Mesendoderm (in vitro differentiated cells): ENCODE measurements around the gene SLAMF8.

Source experiments
- DNase-seq: peaks from one replicate; pipeline ENCODE4 v3.0.0; 2013
- H2AK5ac ChIP-seq: 2 replicates; pipeline ENCODE4 v1.6.1; 2013; ENCODE audit warnings: low read length, inconsistent platforms
- H2BK120ac ChIP-seq: 2 replicates; pipeline ENCODE4 v1.6.1; 2013; ENCODE audit warnings: low read depth, mild to moderate bottlenecking, low read length, moderate library complexity, mixed read lengths
- H2BK15ac ChIP-seq: replicated peaks from 2 replicates; pipeline ENCODE4 v1.6.1; 2013; ENCODE audit warnings: low read depth, mild to moderate bottlenecking, moderate library complexity
- H2BK5ac ChIP-seq: 2 replicates; pipeline ENCODE4 v1.6.1; 2013; ENCODE audit warnings: low read length, inconsistent platforms
- H3K18ac ChIP-seq: 2 replicates; pipeline ENCODE4 v1.6.1; 2013; ENCODE audit warnings: mild to moderate bottlenecking, low read length, mixed read lengths
- H3K23ac ChIP-seq: one replicate; pipeline ENCODE4 v1.6.1; 2013; ENCODE audit warnings: low read length
- H3K27ac ChIP-seq: 2 replicates; pipeline ENCODE4 v1.5.1; 2013; ENCODE audit warnings: low read depth, mild to moderate bottlenecking, inconsistent platforms, low read length, moderate library complexity
- H3K27me3 ChIP-seq: 2 replicates; pipeline ENCODE4 v1.6.1; 2013; ENCODE audit warnings: low read length, control low read depth, mild to moderate bottlenecking, inconsistent platforms; ENCODE audit not compliant: insufficient read depth, poor library complexity
- H3K36me3 ChIP-seq: 2 replicates; pipeline ENCODE4 v1.6.1; 2013; ENCODE audit warnings: low read length, inconsistent platforms; ENCODE audit not compliant: control insufficient read depth, insufficient read depth
- H3K4ac ChIP-seq: one replicate; pipeline ENCODE4 v1.6.1; 2013; ENCODE audit warnings: low read depth, mild to moderate bottlenecking, low read length, moderate library complexity
- H3K4me1 ChIP-seq: 2 replicates; pipeline ENCODE4 v1.6.1; 2013; ENCODE audit warnings: low read depth, low read length, inconsistent platforms; ENCODE audit not compliant: control insufficient read depth
- H3K4me2 ChIP-seq: 2 replicates; pipeline ENCODE4 v1.6.1; 2013; ENCODE audit warnings: low read length
- H3K4me3 ChIP-seq: 2 replicates; pipeline ENCODE4 v1.5.1; 2013; ENCODE audit warnings: mild to moderate bottlenecking, low read length
- H3K56ac ChIP-seq: one replicate; pipeline ENCODE4 v1.6.1; 2013; ENCODE audit warnings: low read length
- H3K79me1 ChIP-seq: 2 replicates; pipeline ENCODE4 v1.6.1; 2013; ENCODE audit warnings: low read length, inconsistent platforms
- H3K79me2 ChIP-seq: 2 replicates; pipeline ENCODE4 v1.6.1; 2013; ENCODE audit warnings: mild to moderate bottlenecking, low read length; ENCODE audit not compliant: control insufficient read depth, insufficient read depth
- H3K9ac ChIP-seq: 2 replicates; pipeline ENCODE4 v1.6.1; 2013; ENCODE audit warnings: low read length, inconsistent platforms
- H4K5ac ChIP-seq: one replicate; pipeline ENCODE4 v1.6.1; 2013; ENCODE audit warnings: low read length
- H4K8ac ChIP-seq: one replicate; pipeline ENCODE4 v1.6.1; 2013; ENCODE audit warnings: low read depth, mild to moderate bottlenecking, control low read depth, low read length, moderate library complexity
- WGBS: extraction: QIAGEN DNeasy Blood & Tissue Kit; methylation state at CpG from one replicate; pipeline ENCODE4 v1.1.7; 2013; ENCODE audit warnings: low lambda C conversion rate, missing lambda C conversion rate; ENCODE audit not compliant: insufficient coverage; ENCODE audit errors: extremely low coverage; 5-methylcytosine and 5-hydroxymethylcytosine counted together

SLAMF8 gene

GRCh38 chr1:159803956-159804689 lies 22.6 kb upstream of the SLAMF8 start:
- H3K4me1 ChIP-seq, result no peaks in the 10 kb centered on the region
- no peak overlapping the region for H2BK15ac ChIP-seq
- no peak overlapping the region for H3K4me2 ChIP-seq
- H3K27me3 ChIP-seq, result no peaks in the 10 kb centered on the region
- no peak overlapping the region for H3K4me3 ChIP-seq
- no peak overlapping the region for H3K56ac ChIP-seq
- H3K79me1 ChIP-seq, result no peaks in the 10 kb centered on the region
- H3K9ac ChIP-seq, result no peak overlapping the region
- no peaks in the 10 kb centered on the region for H3K79me2 ChIP-seq
- H2BK120ac ChIP-seq, result no peak overlapping the region
- no peak overlapping the region for H3K18ac ChIP-seq
- H4K5ac ChIP-seq, result no peak overlapping the region
- H3K27ac ChIP-seq, result no peak overlapping the region
- H4K8ac ChIP-seq, result no peak overlapping the region
- no CpG with 5 or more reads among the region's 7 CpGs for whole genome bisulfite sequencing
- H3K4ac ChIP-seq, result no peak overlapping the region
- no peaks in the 10 kb centered on the region for H3K36me3 ChIP-seq
- no peak overlapping the region for H2AK5ac ChIP-seq
- DNase-seq, result no peak
- no peak overlapping the region for H2BK5ac ChIP-seq
- no peak overlapping the region for H3K23ac ChIP-seq

GRCh38 chr1:159804924-159805323 lies 21.7 kb upstream of the SLAMF8 start:
- Histone ChIP-seq H4K8ac (no peak overlapping the region), H3K4me1 (no peaks in the 10 kb centered on the region), H2BK5ac (no peak overlapping the region), H3K4ac (no peak overlapping the region), H3K4me2 (no peak overlapping the region), H3K79me2 (no peaks in the 10 kb centered on the region), H3K18ac (no peak overlapping the region), H2BK120ac (no peak overlapping the region), H4K5ac (no peak overlapping the region), H3K4me3 (no peak overlapping the region), H2AK5ac (no peak overlapping the region), H3K9ac (no peak overlapping the region), H2BK15ac (no peak overlapping the region), H3K56ac (no peak overlapping the region), H3K27me3 (no peaks in the 10 kb centered on the region), H3K23ac (no peak overlapping the region), H3K79me1 (no peaks in the 10 kb centered on the region), H3K36me3 (no peaks in the 10 kb centered on the region), H3K27ac (no peak overlapping the region)
- no peak for DNase-seq
- WGBS, result no CpG with 5 or more reads among the region's 2 CpGs

DNA sequence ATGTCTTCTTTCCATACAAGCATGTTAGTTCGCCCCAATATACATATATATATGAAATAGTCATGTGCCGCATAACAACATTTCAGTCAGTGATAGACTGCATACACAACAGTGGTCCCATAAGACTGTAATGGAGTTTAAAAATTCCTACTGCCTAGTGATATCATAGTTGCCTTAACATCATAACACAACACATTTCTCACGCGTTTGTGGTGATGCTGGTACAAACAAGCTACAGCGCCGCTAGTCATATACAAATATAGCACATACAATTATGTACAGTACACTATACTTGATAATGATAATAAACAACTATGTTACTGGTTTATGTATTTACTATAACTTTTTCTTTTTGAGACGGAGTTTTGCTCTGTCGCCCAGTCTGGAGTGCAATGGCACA lies 10.7 kb upstream of the SLAMF8 start:
- no peaks in the 10 kb centered on the region for H3K27me3 ChIP-seq
- no CpG with 5 or more reads among the region's 8 CpGs for WGBS

DNA sequence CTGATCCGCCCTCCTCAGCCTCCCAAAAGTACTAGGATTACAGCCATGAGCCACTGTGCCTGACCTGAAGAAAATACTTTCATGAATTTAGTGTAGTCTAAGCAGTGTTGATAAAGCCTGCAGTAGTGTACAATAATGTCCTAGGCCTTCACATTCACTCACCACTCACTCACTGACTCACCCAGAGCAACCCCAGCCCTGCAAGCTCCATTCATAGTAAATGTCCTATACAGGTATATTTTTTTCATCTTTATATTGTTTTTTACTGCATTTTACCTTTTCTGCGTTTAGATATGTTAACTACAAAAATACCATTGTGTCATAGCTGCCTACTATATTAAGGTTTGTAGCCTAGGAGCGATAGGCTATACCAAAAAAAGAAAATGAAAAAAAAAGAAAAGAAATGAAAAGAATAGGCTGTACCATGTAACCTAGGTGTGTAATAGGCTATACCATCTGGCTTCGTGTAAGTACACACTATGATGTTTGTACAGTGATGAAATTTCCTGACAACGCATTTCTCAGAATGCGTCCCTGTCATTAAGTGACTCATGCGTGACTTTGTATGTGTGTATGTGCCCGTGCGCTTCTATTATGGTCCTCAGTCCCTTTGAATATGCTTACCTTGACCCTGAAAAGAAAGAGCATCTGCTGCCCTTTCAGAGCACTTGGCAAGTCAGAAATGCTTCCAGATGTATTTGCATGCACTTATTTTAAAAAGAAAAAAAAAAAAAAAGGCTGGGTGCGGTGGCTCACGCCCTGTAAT lies 9.2 kb upstream of the SLAMF8 start:
- Histone ChIP-seq H3K36me3 (no peaks in the 10 kb centered on the region), H2BK15ac (no peak overlapping the region), H3K79me1 (no peaks in the 10 kb centered on the region), H4K5ac (no peak overlapping the region), H4K8ac (no peak overlapping the region), H3K4me1 (no peaks in the 10 kb centered on the region), H2BK5ac (no peak overlapping the region), H3K4ac (no peak overlapping the region), H3K23ac (no peak overlapping the region), H3K79me2 (no peaks in the 10 kb centered on the region), H3K4me2 (no peak overlapping the region), H3K56ac (no peak overlapping the region), H3K4me3 (no peak overlapping the region), H3K27ac (no peak overlapping the region), H3K9ac (no peak overlapping the region), H2BK120ac (no peak overlapping the region), H3K18ac (no peak overlapping the region), H2AK5ac (no peak overlapping the region), H3K27me3 (no peaks in the 10 kb centered on the region)
- no peak for DNase-seq
- WGBS, result no CpG with 5 or more reads among the region's 11 CpGs

More for the DNA sequence above, 10.7 kb upstream of the SLAMF8 start:
- no peak overlapping the region for H2BK120ac ChIP-seq
- H4K5ac ChIP-seq, result no peak overlapping the region
- H3K18ac ChIP-seq, result no peak overlapping the region
- H2BK15ac ChIP-seq, result no peak overlapping the region
- no peak overlapping the region for H2AK5ac ChIP-seq
- no peaks in the 10 kb centered on the region for H3K36me3 ChIP-seq
- no peak overlapping the region for H3K23ac ChIP-seq
- H3K4me1 ChIP-seq, result no peaks in the 10 kb centered on the region
- no peak overlapping the region for H2BK5ac ChIP-seq
- no peaks in the 10 kb centered on the region for H3K79me2 ChIP-seq
- H3K79me1 ChIP-seq, result no peaks in the 10 kb centered on the region
- no peak overlapping the region for H4K8ac ChIP-seq
- no peak overlapping the region for H3K9ac ChIP-seq
- H3K4me2 ChIP-seq, result no peak overlapping the region
- H3K4me3 ChIP-seq, result no peak overlapping the region
- no peak for DNase-seq
- no peak overlapping the region for H3K56ac ChIP-seq
- H3K4ac ChIP-seq, result no peak overlapping the region
- H3K27ac ChIP-seq, result no peak overlapping the region

DNA sequence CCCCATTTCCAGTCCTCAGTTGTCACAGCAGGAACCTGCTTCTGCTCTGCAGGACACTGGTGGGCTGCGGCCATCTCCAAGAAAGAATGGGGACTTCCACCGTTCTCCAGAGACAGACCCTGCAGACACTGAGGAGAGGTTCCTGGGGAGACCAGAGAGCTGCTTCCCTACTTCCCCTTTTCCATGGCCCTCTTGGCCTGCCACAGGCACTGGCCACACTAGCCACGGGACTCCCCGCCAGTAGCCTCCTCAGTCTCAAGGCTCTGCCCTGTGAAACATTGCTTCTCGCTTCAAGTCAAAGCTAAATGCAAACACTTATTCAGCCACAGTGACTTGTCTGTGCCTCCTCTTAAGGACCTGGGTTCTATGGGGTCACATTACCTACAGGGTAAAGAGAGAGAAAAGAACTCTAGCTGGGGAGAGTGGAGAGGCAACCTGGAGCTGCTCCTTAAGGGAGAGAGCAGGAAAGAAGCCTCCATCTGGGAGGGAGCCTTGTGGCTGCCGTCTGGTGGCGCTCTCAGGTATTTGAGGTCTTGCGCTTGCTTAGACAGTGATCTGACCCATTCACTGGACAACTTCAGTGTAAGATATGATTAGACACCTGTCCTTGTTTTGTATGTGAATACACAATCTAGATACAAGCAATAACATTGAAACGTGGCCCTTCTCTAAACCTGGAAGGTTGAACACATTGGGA lies 5.4 kb upstream of the SLAMF8 start:
- peaks cover 9% of the 10 kb centered on the region for H3K4me1 ChIP-seq
- H3K4ac ChIP-seq, result no peak overlapping the region
- H4K5ac ChIP-seq, result no peak overlapping the region
- H2AK5ac ChIP-seq, result no peak overlapping the region
- H3K23ac ChIP-seq, result no peak overlapping the region
- H3K79me1 ChIP-seq, result no peaks in the 10 kb centered on the region
- H3K27me3 ChIP-seq, result no peaks in the 10 kb centered on the region
- H2BK15ac ChIP-seq, result no peak overlapping the region
- H3K9ac ChIP-seq, result no peak overlapping the region
- no peak overlapping the region for H3K27ac ChIP-seq
- no peak overlapping the region for H3K18ac ChIP-seq
- H4K8ac ChIP-seq, result no peak overlapping the region
- H3K4me3 ChIP-seq, result no peak overlapping the region
- WGBS, result no CpG with 5 or more reads among the region's 9 CpGs
- H3K56ac ChIP-seq, result no peak overlapping the region
- H2BK5ac ChIP-seq, result no peak overlapping the region
- H3K36me3 ChIP-seq, result no peaks in the 10 kb centered on the region
- peak; percentile 26 for DNase-seq
- H3K4me2 ChIP-seq, result no peak overlapping the region
- H3K79me2 ChIP-seq, result no peaks in the 10 kb centered on the region
- no peak overlapping the region for H2BK120ac ChIP-seq
